Stimulated activated CD4-positive, alpha-beta T cell treated with anti-CD3 and anti-CD28 coated beads, Interleukin-4, amount 100 ng/mL, for 1 hour (primary cell): Measurements from ENCODE around the gene LAMB4.

Experiments used
- DNase-seq: peaks from one replicate; pipeline ENCODE4 v3.0.0-alpha.2; 2020

The LAMB4 gene

DNA sequence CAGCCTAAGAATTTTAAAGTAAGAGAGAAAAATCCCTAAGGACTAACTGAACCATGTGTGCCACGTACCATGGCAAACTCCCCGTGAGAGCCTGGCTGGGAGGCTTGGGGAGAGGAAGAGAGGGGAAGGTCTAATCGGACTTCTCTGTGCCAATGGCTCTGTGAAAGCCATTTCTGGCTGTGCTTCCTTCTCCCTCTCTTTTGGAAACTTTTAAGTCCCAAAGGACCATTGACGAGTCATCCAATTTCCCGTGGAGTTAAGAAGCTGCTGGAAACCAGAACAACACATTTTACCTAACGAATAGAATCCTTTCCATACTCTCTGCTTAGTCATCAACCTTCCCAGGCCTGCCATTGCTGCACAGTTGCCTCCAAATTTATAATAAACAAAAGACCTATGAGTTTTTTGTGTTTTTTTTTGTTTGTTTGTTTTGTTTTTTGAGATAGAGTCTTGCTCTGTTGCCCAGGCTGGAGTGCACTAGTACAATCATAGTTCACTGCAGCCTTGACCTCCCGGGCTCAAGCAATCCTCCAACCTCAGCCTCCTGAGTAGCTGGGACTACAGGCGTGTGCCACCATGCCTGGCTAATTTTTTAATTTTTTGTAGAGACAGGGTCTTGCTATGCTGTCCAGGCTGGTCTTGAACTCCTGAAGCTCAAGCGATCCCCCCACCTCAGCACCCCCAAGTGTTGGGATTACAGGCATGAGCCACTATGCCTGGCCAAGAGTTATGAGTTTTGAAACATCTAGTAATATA is 140.4 kb downstream of the LAMB4 start:
- DNase-seq, result no peak

DNA sequence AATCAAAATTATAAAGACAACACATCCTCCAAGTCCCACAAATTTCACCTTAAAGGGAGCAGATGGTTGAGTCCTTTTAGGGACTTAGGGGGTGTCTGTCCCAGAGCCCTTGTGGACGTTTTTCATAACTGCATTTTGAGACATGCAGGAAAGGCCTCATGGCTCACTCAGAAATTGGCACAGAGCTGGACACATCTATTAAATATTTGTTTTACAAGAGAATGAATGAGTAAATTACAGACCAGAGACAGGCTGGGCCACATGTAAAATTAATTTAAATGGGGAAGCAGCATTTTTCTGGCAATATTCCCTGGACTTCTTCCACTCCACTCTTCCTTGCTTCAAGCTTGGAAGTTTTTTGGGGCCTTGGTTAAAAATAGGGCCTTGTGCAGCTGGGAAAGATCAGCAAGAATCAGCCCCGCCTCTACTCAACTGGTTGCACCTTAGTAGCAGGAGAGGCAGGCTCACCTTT is 147.2 kb downstream of the LAMB4 start:
- no peak for DNase-seq

DNA sequence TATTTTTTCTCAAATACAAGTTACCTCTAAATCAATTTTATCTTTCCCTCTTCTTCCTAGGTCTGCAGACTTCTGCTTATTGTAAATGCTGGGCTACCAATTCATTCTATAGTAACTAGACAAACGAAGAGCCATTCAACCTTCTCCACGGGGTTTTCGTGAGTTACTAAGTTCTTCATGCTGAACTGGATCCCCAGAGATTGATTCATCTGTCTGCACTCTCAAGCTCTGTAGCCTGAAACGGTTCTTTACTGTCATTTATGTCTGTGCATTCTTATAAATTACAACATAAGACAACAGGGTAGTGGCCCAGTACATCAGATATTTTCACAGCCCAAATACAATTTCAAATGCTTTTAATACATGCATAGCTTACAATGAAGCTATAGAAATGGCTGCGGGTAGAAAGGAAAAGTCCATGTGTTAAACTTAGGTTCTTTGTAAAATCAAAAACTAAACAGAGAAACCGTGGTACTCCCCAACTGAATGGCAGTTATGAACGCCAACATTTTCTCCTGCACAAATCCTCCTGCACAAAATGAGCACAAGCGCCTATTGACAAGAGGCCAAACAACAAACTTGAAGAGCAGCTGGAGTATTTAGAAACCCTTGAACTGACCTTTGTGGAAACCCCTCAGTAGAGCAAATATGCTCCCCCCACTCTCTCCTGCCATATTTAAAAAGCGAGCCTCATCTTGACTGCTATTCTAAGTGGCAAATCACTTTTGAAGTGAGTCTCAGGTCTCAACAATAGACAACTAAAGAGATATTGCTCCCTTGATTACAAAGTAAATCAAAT is 147.9 kb downstream of the LAMB4 start:
- no peak for DNase-seq

DNA sequence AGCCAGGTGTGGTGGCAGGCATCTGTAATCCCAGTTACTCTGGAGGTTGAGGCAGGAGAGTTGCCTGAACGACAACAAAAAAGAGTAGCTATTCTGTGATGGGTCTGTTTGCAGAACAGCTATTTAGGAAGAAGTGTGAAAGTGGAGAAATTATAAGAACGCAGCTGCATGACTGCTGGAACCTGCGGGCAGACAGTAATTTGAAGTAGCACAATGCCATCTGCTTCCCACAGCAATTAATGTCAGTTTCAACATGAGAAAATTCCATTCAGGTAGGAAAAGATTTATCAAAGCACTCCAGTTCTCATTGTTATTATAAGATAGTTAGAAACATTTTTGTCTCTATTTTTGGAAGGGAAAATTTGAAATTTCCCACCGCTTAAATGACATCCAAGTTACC is 148.7 kb downstream of the LAMB4 start:
- DNase-seq, result no peak

DNA sequence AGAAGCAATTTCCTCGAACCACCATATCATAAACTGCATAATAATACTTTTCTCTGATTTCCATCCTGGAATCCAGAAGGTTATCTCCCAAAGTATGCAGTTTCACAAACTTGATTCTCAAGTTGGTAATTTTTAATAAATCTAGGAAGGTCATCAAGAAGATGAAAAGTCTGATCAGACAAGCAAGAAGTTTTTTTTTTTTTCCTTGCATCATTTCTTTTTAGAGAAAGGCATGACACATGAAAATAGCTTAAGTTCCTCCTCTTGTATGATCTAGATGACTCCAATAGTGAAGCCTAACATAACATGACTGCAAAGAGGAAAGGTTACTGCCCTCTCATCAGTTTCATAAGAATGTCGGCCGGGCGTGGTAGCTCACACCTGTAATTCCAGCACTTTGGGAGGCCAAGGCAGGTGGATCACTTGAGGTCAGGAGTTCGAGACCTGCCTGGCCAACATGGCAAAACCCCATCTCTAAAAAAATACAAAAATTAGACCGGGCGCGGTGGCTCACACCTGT is 149.4 kb downstream of the LAMB4 start:
- no peak for DNase-seq

DNA sequence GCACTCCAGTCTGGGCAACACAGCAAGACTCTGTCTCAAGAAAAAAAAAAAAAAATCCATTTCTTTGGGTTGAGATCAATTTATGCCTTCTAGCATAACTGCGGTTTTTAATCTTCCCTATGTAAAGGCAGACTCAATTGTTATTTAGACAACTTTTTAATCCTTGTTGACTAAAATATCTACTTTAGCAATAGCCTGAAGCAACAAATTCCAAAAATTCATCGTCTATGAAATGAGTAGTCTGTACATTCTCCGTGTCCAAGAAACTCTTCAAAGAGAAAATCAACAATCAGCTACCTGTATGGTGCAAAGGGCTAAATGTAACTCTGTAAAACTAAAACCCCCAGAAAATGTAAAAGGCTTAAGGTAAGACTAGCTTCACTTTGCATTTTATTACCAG is 150.0 kb downstream of the LAMB4 start:
- no peak for DNase-seq

DNA sequence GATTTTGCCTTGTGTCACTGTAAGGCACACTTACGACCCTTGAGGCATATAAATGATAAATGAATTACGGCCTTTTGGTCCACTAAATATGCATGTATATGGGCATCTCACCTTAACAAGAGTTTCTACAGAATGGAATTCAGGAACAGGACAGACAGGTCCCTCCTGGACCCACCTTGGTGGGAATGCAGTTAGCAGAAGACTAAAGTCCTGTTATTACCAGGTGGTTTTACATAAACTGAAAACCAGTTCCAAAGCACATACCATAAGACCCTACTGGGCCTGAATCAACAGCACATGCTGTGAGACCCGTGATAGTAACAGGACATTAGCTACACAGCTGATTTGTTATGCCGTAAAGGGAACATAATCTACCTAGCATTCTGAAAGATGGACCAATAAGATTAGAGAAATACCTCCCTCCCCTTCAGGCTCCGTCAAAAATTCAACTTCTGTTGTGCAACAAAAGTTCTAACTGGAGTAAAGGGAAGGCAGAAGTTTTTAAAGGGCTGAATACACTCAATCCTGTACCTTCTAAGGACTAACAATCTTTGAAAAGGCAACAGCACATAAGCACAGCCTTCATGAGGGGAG is 151.2 kb downstream of the LAMB4 start:
- DNase-seq, result no peak

DNA sequence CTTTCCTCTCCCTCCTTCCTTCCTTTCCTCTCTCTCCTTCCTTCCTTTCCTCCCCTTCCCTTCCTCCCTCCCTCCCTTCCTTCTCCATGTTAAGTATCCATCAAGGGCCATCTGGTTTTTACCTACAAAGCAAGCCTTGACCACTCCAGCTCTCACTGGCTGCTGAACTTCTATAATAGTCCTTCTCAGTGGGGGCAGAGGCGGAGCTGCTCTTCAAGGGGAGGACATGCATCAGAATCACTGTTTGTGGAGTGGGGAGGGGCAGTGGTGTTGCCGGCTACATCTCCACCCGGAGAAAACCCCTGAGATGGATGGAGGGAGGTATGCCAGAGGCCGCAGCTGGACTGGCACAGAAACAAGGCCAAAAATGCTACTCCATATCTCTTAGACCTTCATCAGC is 153.1 kb downstream of the LAMB4 start:
- DNase-seq, result no peak

DNA sequence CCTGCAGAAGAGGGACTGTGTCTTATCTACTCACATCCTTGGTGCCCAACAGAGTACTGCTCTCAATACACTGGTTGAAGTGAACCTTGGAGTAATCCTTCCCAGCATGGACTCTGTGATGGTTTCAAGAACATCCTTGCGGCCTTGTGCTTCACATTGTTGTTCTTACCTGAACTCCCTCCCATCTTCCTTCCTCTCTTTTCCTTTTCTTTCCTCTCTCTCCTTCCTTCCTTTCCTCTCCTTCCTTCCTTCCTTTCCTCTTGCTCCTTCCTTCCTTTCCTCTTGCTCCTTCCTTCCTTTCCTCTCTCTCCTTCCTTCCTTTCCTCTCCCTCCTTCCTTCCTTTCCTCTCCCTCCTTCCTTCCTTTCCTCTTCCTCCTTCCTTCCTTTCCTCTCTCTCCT is 153.5 kb downstream of the LAMB4 start:
- no peak for DNase-seq

DNA sequence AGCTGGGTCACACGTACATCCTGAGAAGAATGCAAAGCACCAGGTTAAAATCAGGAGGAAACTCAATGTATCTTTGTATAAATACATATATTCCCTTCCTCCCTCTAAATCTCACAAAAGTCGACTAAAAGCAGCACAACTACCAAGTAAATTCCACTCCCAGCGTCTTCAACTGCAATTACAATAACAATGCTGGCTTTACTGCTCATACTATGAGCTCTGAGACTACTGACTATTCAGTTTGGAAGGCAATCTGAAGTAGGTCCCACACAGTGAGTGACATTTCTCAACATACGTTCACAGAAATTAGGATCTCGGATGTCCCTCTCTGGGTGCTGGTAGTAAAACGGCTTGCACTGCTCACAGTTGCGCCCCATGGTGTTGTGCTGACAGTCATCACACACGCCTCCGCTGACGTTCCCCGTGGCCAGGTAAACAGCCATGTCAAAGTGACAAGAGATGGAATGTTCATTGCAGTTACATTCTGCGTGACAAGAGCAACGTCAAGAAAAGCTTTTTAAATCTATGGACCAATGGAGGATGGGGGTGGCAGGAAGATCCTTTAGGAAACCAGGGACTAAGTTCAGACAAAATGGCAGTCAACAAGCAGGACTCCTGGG is 154.7 kb downstream of the LAMB4 start:
- no peak for DNase-seq

DNA sequence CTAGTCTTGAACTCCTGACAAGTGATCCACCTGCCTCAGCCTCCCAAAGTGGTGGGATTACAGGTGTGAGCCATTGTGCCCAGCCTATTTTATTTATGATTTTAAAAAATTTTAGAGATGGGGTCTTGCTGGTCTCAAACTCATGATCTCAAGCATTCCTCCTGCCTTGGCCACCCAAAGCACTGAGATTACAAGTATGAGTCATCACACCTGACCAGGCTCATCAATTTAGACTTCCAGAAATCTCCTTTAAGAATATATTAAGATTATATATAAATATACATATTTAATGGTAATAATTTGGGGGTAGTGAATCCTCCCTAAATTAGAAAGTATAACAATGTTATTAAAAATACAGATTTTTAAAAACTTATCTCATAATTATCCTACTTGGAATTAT is 156.3 kb downstream of the LAMB4 start:
- no peak for DNase-seq
